Fibroblast of lung (primary cell): ENCODE measurements around the gene NFASC. TPM values are rescaled to one million over a fixed set of nuclear protein-coding genes. Genes with fewer than 3 reads are reported as not detected.

Experiments used
- DNase-seq, 2 donors: peaks; one replicate each; pipeline versions ENCODE4 v3.0.0 to v3.0.0-alpha.2; 2010; ENCODE audit warnings: low read depth in 2 of 2
- H2AFZ ChIP-seq: 2 replicates; pipeline ENCODE4 v1.5.1; 2012; ENCODE audit warnings: low read length, control low read depth, inconsistent platforms
- H3K27ac ChIP-seq: 2 replicates; pipeline ENCODE4 v1.5.1; 2011; ENCODE audit warnings: low read length, control low read depth; ENCODE audit not compliant: insufficient read depth
- H3K27me3 ChIP-seq: 2 replicates; pipeline ENCODE4 v1.5.1; 2011; ENCODE audit warnings: mild to moderate bottlenecking, low read length; ENCODE audit not compliant: control insufficient read depth, insufficient read depth
- H3K36me3 ChIP-seq: 2 replicates; pipeline ENCODE4 v1.5.1; 2011; ENCODE audit warnings: low read length; ENCODE audit not compliant: control insufficient read depth, insufficient read depth
- H3K4me1 ChIP-seq: 2 replicates; pipeline ENCODE4 v1.5.1; 2011; ENCODE audit warnings: low read length; ENCODE audit not compliant: control insufficient read depth, insufficient read depth; ENCODE audit errors: extremely low read depth
- H3K4me2 ChIP-seq: 2 replicates; pipeline ENCODE4 v1.5.1; 2011; ENCODE audit warnings: low read length, control low read depth; ENCODE audit not compliant: insufficient read depth; ENCODE audit errors: extremely low read depth
- H3K4me3 ChIP-seq, 4 experiments: fragments of 200-600 bp in 1 of 4; sonication (generic) in 1 of 4; replicated peaks in 1 of 4; 2 replicates each; pipeline ENCODE4 v1.5.1; 2011 to 2016; ENCODE audit warnings: low read length in 4 of 4, low read depth in 3 of 4, mild to moderate bottlenecking in 3 of 4, control low read depth in 2 of 4, inconsistent platforms in 1 of 4, mixed read lengths in 1 of 4; ENCODE audit not compliant: insufficient read depth in 1 of 4; ENCODE audit errors: control extremely low read depth in 1 of 4
- H3K79me2 ChIP-seq: 2 replicates; pipeline ENCODE4 v1.5.1; 2012; ENCODE audit warnings: mild to moderate bottlenecking, low read length, inconsistent platforms; ENCODE audit not compliant: control insufficient read depth, insufficient read depth
- H3K9ac ChIP-seq: 2 replicates; pipeline ENCODE4 v1.5.1; 2011; ENCODE audit warnings: mild to moderate bottlenecking, low read length, control low read depth; ENCODE audit not compliant: insufficient read depth
- H3K9me3 ChIP-seq: 2 replicates; pipeline ENCODE4 v1.5.1; 2012; ENCODE audit warnings: low read depth, low read length; ENCODE audit not compliant: control insufficient read depth, insufficient read depth
- H4K20me1 ChIP-seq: 2 replicates; pipeline ENCODE4 v1.5.1; 2011; ENCODE audit warnings: low read length; ENCODE audit not compliant: control insufficient read depth, insufficient read depth; ENCODE audit errors: extremely low read depth
- EZH2 ChIP-seq: IDR thresholded peaks from 2 replicates; pipeline ENCODE4 v1.5.1; 2012; ENCODE audit warnings: low read length, control low read depth, mild to moderate bottlenecking; ENCODE audit errors: missing control alignments
- polyA plus RNA-seq, 2 donors: library from polyadenylated mRNA; depleted of rRNA in 1 of 2; stranded (reverse) in 1 of 2; unstranded in 1 of 2; fragments of >200 nt; gene quantifications; 2 replicates each; pipeline ENCODE4 v1.2.1, GENCODE V29; 2011 to 2012; ENCODE audit warnings: missing spikeins in 1 of 2
- total RNA-seq: library from RNA; depleted of rRNA; stranded (reverse); fragments of >200 nt; gene quantifications from 2 replicates; pipeline ENCODE4 v1.2.1, GENCODE V29; 2014
- TF ChIP-seq, protein P1 (sequence below), 2 donors: IDR thresholded peaks in 1 of 2; conservative IDR thresholded peaks in 1 of 2; 1 replicate in 1 of 2; 2 replicates in 1 of 2; pipeline ENCODE4 v1.5.1; 2011 to 2012; ENCODE audit warnings: low read length in 2 of 2, control low read depth in 1 of 2, inconsistent platforms in 1 of 2, low read depth in 1 of 2, mild to moderate bottlenecking in 1 of 2

NFASC gene
- total and polyA plus RNA-seq, 2 donors (not counting 1 experiment from before 2014, with no cell fraction given): 13.4 to 16.5 TPM

DNA sequence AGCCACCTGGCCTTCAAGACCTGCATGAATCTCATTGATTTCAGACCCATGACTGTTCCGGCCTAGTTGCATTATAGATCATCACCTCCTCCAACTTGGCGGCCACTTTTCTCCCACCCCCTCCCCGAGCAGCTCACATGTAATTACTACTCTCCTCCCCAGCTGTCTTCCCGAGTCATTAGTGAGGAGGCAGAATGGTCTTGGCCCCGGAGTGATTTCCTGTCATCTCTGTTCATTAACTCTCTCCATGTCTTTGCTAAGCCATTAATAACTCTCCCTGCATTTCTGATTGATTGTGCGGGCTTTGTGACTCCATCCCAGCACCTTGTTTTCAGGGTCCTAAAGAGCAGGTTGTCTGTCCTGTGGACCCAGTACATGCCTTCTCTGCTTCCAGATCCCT lies 96.8 kb downstream of the NFASC start:
- Histone ChIP-seq H3K4me2 (no peak overlapping the region), H3K4me3 (no peak overlapping the region), H4K20me1 (no peaks in the 10 kb centered on the region), H3K9me3 (no peaks in the 10 kb centered on the region), H3K4me1 (no peaks in the 10 kb centered on the region), H2AFZ (no peak overlapping the region), H3K36me3 (peaks cover 2% of the 10 kb centered on the region), H3K27ac (no peak overlapping the region), H3K27me3 (no peaks in the 10 kb centered on the region), H3K79me2 (no peaks in the 10 kb centered on the region), H3K9ac (no peak overlapping the region)
- TF ChIP-seq, protein P1, sequence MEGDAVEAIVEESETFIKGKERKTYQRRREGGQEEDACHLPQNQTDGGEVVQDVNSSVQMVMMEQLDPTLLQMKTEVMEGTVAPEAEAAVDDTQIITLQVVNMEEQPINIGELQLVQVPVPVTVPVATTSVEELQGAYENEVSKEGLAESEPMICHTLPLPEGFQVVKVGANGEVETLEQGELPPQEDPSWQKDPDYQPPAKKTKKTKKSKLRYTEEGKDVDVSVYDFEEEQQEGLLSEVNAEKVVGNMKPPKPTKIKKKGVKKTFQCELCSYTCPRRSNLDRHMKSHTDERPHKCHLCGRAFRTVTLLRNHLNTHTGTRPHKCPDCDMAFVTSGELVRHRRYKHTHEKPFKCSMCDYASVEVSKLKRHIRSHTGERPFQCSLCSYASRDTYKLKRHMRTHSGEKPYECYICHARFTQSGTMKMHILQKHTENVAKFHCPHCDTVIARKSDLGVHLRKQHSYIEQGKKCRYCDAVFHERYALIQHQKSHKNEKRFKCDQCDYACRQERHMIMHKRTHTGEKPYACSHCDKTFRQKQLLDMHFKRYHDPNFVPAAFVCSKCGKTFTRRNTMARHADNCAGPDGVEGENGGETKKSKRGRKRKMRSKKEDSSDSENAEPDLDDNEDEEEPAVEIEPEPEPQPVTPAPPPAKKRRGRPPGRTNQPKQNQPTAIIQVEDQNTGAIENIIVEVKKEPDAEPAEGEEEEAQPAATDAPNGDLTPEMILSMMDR (conservative IDR thresholded peaks at IDR 0.05 in 1 of 2, IDR thresholded peaks at IDR 0.05 in 1 of 2; ENCODE audit: low read depth in 1 of 2, low read length in 2 of 2): no peak
- no peak for TF ChIP-seq EZH2
- DNase-seq: no peak

DNA sequence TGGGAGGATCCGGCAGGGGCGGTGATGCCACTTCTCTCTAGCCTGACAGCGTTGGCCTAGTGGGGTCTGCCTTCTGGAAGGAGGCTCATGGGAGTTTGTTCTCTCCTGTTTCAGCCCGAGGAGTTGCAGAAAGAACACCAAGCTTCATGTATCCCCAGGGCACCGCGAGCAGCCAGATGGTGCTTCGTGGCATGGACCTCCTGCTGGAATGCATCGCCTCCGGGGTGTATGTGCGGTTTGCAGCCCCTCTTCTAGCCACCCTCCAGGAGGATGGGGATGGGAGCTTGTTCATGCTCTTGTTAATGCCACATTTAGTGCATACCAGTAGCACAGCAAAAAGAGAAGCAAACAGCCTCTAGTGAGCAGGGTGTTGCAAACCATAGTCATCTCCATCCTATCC lies 97.5 kb downstream of the NFASC start:
- no peaks in the 10 kb centered on the region for H3K9me3 ChIP-seq

DNA sequence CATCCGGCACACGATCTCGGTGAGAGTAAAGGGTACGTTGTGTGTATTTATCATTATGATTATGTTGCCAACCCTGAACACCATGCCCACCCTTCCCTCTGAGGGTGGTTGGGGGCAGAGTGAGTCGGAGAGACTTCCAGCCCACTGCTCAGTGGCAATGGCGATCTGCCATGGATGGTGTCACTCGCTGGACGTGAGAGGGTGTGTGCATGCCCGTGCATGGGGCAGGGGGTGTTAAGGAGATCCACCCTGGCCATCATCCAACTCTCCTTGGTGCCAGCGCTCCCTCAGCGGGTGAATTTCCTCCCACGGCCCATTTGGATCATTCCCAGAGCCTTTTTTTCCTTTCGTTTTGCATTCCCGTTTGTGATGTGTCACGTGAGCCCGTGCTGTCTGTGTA lies 98.3 kb downstream of the NFASC start:
- H3K36me3 ChIP-seq: peaks cover 2% of the 10 kb centered on the region
- DNase-seq: no peak
- H3K27ac ChIP-seq: no peak overlapping the region
- no peak overlapping the region for H3K4me3 ChIP-seq
- H2AFZ ChIP-seq: no peak overlapping the region
- H3K27me3 ChIP-seq: no peaks in the 10 kb centered on the region
- no peak overlapping the region for H3K4me2 ChIP-seq
- H3K4me1 ChIP-seq: no peaks in the 10 kb centered on the region
- no peaks in the 10 kb centered on the region for H3K79me2 ChIP-seq
- H3K9me3 ChIP-seq: no peaks in the 10 kb centered on the region
- no peak overlapping the region for H3K9ac ChIP-seq
- TF ChIP-seq EZH2: no peak
- TF ChIP-seq, protein P1 (conservative IDR thresholded peaks at IDR 0.05 in 1 of 2, IDR thresholded peaks at IDR 0.05 in 1 of 2; ENCODE audit: low read depth in 1 of 2, low read length in 2 of 2): no peak
- H4K20me1 ChIP-seq: no peaks in the 10 kb centered on the region

More for the DNA sequence above, 97.5 kb downstream of the NFASC start:
- TF ChIP-seq, protein P1 (conservative IDR thresholded peaks at IDR 0.05 in 1 of 2, IDR thresholded peaks at IDR 0.05 in 1 of 2; ENCODE audit: low read depth in 1 of 2, low read length in 2 of 2): no peak
- no peak for TF ChIP-seq EZH2
- no peaks in the 10 kb centered on the region for H4K20me1 ChIP-seq
- no peaks in the 10 kb centered on the region for H3K27me3 ChIP-seq
- H3K79me2 ChIP-seq: no peaks in the 10 kb centered on the region
- no peak for DNase-seq
- H3K4me1 ChIP-seq: no peaks in the 10 kb centered on the region
- no peak overlapping the region for H2AFZ ChIP-seq
- H3K9ac ChIP-seq: no peak overlapping the region
- H3K27ac ChIP-seq: no peak overlapping the region
- H3K36me3 ChIP-seq: peaks cover 2% of the 10 kb centered on the region
- H3K4me2 ChIP-seq: no peak overlapping the region
- H3K4me3 ChIP-seq: no peak overlapping the region
